ENCODE measurements around the gene PPP3CB.

DNA sequence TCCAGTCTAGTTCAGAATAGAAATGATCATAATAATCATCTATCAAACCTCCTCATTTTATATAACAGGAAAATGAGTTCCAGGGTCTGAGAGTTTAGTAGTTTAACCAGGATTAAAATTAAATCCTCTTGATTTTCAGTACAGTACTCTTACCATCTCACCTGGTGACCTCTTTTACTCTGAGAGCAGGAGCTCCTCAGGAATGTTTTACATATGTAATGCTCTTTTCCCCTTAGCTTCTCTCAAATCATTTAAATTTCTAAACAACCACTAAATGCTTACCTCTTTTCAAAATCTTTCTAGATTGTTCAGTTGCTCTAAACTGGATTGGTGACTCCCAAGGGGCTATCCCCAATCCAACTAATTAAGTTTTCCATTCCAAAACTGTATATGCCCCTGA lies 10.2 kb upstream of the PPP3CB start:
- TF ChIP-seq POLR2A (IDR thresholded peaks at IDR 0.05; ENCODE audit: low read length) (no peak), GATA1 (IDR thresholded peaks at IDR 0.05; ENCODE audit: low read depth, low read length) (no peak)
